Measurements from ENCODE around the gene EBI3. TPM values are rescaled to one million over a fixed set of nuclear protein-coding genes. Genes with fewer than 3 reads are reported as not detected.
"Not testable (repeated sequence)": the region's sequence is repeated elsewhere in the genome, so short reads cannot be mapped to it uniquely, and the experiment has no call there.

The EBI3 gene
- total RNA-seq, 2 donors from 2014 or later = 3.0 to 5.7 TPM

DNA sequence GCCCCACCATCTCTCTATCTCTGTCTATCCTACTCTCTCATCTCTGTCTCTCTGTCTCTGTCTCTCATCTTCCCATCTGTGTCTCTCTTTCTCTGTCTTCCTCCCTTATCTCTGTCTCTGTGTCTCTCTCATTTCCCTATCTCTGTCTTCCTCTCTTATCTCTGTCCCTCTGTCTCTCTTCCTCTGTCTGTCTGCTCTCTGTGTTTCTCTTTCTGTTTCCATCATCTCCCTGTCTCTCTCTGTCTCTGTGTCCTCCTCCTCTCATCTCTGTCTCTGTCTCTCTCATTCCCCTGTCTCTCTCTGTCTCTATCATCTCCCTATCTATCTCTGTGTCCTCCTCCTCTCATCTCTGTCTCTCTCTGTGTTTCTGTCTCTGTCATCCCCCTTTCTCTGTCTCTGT lies 1.6 kb upstream of the EBI3 start:
- intact Hi-C loops (cut with DNase I) = no loop called here
- H3K27ac ChIP-seq = no peak overlapping the region
- H3K36me3 ChIP-seq = no peaks in the 10 kb centered on the region
- DNase-seq (ENCODE audit: low spot score) = no peak
- H3K4me3 ChIP-seq = no peak overlapping the region
- H3K27me3 ChIP-seq (replicated peaks; ENCODE audit: insufficient read depth) = peaks cover 3% of the 10 kb centered on the region
- no peaks in the 10 kb centered on the region for H3K9me3 ChIP-seq
- no peaks in the 10 kb centered on the region for H3K4me1 ChIP-seq (replicated peaks)
- no peak for TF ChIP-seq POLR2AphosphoS5 (IDR thresholded peaks at IDR 0.05)
- TF ChIP-seq, protein P1, sequence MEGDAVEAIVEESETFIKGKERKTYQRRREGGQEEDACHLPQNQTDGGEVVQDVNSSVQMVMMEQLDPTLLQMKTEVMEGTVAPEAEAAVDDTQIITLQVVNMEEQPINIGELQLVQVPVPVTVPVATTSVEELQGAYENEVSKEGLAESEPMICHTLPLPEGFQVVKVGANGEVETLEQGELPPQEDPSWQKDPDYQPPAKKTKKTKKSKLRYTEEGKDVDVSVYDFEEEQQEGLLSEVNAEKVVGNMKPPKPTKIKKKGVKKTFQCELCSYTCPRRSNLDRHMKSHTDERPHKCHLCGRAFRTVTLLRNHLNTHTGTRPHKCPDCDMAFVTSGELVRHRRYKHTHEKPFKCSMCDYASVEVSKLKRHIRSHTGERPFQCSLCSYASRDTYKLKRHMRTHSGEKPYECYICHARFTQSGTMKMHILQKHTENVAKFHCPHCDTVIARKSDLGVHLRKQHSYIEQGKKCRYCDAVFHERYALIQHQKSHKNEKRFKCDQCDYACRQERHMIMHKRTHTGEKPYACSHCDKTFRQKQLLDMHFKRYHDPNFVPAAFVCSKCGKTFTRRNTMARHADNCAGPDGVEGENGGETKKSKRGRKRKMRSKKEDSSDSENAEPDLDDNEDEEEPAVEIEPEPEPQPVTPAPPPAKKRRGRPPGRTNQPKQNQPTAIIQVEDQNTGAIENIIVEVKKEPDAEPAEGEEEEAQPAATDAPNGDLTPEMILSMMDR (IDR thresholded peaks at IDR 0.05) = no peak
- TF ChIP-seq POLR2A (IDR thresholded peaks at IDR 0.05) = no peak

DNA sequence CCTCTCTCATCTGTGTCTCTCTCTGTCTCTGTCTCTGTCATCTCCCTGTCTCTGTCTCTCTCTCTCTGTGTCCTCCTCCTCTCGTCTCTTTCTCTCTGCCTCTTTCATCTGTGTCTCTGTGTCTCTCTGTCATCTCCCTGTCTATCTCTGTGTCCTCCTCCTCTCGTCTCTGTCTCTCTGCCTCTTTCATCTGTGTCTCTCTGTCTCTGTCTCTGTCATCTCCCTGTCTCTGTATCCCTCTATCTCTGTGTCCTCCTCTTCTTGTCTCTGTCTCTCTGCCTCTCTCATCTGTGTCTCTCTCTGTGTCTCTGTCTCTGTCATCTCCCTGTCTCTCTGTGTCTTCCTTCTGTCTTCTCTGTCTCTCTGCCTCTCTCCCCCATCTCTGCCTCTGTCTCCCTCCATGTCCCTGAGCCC lies 551 bp upstream of the EBI3 start:
- no peaks in the 10 kb centered on the region for H3K4me1 ChIP-seq (replicated peaks)
- peaks cover 5% of the 10 kb centered on the region for H3K27me3 ChIP-seq (replicated peaks; ENCODE audit: insufficient read depth)
- H3K36me3 ChIP-seq = no peaks in the 10 kb centered on the region
- no peak for DNase-seq (ENCODE audit: low spot score)
- intact Hi-C loops (cut with DNase I) = no loop called here
- H3K9me3 ChIP-seq = no peaks in the 10 kb centered on the region
- TF ChIP-seq POLR2AphosphoS5 (IDR thresholded peaks at IDR 0.05) (no peak), POLR2A (IDR thresholded peaks at IDR 0.05) (no peak)
- TF ChIP-seq, protein P1 (IDR thresholded peaks at IDR 0.05) = no peak
- WGBS = 81% methylated on average over 2 of the region's 2 CpGs
- H3K4me3 ChIP-seq = no peak overlapping the region
- H3K27ac ChIP-seq = no peak overlapping the region

DNA sequence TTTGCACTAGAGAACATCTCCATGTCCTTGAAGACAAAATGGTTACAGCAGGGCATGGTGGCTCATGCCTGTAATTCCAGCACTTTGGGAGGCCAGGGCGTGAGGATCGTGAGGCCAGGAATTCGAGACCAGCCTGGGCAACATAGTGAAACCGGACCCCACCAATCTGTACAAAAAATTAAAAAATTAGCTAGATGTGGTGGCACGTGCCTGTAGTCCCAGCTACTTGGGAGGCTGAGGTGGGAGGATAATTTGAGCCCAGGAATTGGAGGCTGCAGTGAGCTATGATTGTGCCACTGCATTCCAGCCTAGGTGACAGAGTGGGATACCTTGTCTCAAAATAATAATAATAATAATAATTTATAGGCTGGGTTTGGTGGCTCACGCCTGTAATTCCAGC lies 914 bp downstream of the EBI3 start:
- H3K4me3 ChIP-seq; H3K4me1 ChIP-seq (replicated peaks); intact Hi-C loops (cut with DNase I); DNase-seq (ENCODE audit: low spot score); H3K9me3 ChIP-seq; H3K36me3 ChIP-seq; H3K27ac ChIP-seq; H3K27me3 ChIP-seq (replicated peaks; ENCODE audit: insufficient read depth): not testable (repeated sequence)
- WGBS = 88% methylated on average over 6 of the region's 6 CpGs

DNA sequence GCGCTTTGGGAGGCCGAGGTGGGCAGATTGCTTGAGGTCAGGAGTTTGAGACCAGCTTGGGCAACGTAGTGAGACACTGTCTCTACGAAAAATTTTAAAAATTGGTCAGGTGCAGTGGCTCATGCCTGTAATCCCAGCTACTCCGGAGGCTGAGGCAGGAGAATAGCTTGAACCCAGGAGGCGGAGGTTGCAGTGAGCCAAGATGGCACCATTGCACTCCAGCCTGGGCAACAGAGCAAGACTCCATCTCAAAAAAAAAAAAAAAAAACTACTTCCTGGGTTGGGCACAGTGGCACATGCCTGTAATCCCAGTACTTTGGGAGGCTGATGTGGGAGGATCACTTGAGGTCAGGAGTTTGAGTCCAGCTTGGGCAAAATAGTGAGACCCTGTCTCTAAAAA lies 2.2 kb downstream of the EBI3 start:
- H3K4me3 ChIP-seq; DNase-seq (ENCODE audit: low spot score); H3K4me1 ChIP-seq (replicated peaks); H3K27ac ChIP-seq; intact Hi-C loops (cut with DNase I); H3K27me3 ChIP-seq (replicated peaks; ENCODE audit: insufficient read depth); H3K9me3 ChIP-seq; H3K36me3 ChIP-seq: not testable (repeated sequence)
- WGBS = 95% methylated on average over 6 of the region's 6 CpGs

DNA sequence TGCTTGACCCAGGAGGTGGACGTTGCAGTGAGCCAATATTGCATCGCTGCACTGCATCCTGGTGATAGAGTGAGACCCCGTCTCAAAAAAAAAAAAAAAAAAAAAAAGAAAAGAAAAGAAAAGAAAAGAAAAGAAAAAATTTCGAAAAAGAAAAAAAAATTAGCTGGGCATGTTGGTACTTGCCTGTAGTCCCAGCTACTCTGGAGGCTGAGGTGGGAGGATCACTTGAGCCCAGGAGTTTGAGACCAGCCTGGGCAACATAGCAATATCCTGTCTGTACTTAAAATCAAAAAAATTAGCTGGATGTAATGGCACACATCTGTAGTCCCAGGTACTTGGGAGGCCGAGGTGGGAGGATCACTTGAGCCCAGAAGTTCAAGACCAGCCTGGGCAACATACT lies 2.8 kb downstream of the EBI3 start:
- H3K4me1 ChIP-seq (replicated peaks); H3K36me3 ChIP-seq; DNase-seq (ENCODE audit: low spot score); H3K4me3 ChIP-seq; H3K9me3 ChIP-seq; intact Hi-C loops (cut with DNase I); H3K27ac ChIP-seq; H3K27me3 ChIP-seq (replicated peaks; ENCODE audit: insufficient read depth): not testable (repeated sequence)
- WGBS = 86% methylated on average over 5 of the region's 5 CpGs

DNA sequence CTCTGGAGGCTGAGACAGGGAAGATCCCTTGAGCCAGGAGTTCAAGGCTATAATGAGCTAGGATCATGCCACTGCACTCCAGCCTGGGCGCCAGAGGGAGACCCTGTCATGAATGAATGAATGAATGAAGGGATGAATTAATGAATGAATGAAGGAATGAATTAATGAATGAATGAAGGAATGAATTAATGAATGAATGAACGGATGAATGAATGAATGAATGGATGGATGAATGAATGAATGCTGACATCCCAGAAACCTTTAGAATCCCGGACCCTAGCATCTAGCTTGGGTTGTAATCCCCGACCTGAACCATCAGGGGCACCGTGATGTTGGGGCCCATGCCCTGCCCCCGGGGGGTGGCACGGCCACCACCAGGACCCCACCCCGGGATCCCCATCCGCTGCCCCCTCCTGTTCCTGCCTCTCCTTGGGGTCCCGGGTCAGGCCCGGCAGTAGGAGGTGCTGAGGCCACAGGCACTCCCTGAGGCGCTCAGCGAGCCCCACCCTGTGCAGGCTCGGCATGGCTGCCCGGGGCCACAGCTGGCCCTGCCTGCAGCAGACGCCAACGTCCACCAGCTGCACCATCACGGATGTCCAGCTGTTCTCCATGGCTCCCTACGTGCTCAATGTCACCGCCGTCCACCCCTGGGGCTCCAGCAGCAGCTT lies 3.4 kb downstream of the EBI3 start:
- no peak overlapping the region for H3K27ac ChIP-seq
- H3K27me3 ChIP-seq (replicated peaks; ENCODE audit: insufficient read depth) = peaks cover 5% of the 10 kb centered on the region
- H3K9me3 ChIP-seq = no peaks in the 10 kb centered on the region
- intact Hi-C loops (cut with DNase I) = no loop called here
- no peak for DNase-seq (ENCODE audit: low spot score)
- H3K4me1 ChIP-seq (replicated peaks) = no peaks in the 10 kb centered on the region
- H3K36me3 ChIP-seq = no peaks in the 10 kb centered on the region
- H3K4me3 ChIP-seq = no peak overlapping the region
- TF ChIP-seq POLR2AphosphoS5 (IDR thresholded peaks at IDR 0.05) (no peak), POLR2A (IDR thresholded peaks at IDR 0.05) (no peak)
- TF ChIP-seq, protein P1 (IDR thresholded peaks at IDR 0.05) = no peak
- WGBS = 50% methylated on average over 17 of the region's 21 CpGs
